CD4-positive, alpha-beta T cell treated with Interleukin-15 for 1 hour (primary cell): ENCODE results near the gene CHPF2.

Source experiments
- DNase-seq: peaks from one replicate; pipeline ENCODE4 v3.0.0-alpha.2; 2020

Gene CHPF2

DNA sequence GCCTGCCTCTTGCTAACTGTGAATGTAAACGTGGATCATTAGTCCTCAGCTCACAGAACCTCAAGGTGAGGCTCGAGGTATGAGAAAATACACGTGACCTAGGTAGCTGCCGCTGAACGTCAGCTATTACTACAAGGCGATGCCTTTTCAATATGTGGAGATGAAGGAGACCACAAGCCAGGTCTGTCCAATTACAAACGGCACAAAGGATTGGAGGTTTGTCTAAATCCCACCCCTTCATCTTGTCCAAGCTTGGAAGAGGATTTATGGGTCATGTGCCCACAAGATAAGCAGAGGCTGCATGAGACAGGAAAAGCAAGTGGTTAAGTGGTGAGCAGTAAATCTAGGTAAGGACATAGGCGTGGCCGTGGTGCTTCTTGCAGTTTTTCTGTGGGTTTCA lies 25.4 kb upstream of the CHPF2 start:
- no peak for DNase-seq

DNA sequence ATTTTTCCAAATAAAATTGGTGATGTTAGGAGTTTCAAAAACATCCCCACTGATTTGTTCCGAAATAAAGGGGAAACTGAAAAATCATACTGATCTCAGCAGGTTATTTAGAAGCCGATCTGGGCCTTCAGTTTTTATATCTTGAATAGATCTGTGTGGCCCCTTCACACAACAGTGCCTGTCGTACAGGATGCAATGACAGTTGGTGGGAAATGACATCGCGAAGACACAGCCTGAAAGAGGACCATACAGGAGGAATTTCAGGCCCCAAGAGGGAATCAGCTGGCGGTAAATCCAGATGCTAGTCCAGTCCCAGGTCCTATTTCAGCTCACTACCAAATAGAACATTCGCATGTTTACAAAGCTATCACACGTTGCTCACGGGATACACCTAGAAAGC lies 25.0 kb upstream of the CHPF2 start:
- DNase-seq: no peak

DNA sequence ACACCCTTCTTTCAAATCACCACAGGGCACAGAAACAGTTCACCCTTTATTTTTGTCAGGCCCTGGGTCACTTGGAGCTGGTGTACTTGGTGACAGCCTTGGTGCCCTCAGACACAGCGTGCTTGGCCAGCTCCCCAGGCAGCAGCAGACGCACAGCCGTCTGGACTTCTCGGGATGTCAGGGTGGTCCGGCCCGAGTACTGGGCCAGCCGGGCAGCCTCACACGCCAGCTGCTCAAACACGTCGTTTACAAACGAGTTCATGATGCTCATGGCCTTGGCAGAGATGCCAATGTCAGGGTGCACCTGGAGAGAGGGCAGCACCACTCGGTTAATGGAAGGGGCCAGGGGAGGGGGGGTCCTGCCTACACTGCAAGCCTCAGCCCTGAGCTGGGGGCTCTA lies 24.5 kb upstream of the CHPF2 start:
- no peak for DNase-seq

DNA sequence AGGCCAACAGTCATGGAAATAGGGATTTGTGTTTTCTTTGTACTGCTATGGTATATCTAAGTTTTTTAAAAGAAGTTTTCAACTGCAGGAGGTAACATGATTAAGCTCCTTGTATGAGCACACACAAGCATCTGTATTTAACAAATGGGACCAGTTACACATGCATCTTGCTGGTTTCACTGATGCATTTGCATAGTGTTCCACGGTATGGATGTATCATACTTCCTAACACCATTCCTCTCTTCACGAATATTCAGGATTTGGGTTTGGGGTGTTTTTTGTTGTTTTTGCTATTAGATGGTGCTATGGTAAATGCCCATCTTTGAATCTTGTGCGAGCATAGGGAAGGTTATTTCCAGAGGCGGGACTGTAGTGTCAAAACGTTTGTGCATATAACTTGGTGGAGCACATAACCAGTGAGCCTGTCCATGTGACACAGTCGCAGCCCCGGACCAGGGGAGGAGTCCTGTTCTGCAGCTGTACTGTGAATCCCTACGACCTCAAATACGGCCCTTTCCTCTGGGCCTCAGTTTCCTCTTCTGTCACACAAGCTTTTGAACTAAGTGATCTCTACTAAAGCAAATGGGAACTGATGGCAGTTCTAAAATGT lies 23.9 kb upstream of the CHPF2 start:
- DNase-seq: no peak

DNA sequence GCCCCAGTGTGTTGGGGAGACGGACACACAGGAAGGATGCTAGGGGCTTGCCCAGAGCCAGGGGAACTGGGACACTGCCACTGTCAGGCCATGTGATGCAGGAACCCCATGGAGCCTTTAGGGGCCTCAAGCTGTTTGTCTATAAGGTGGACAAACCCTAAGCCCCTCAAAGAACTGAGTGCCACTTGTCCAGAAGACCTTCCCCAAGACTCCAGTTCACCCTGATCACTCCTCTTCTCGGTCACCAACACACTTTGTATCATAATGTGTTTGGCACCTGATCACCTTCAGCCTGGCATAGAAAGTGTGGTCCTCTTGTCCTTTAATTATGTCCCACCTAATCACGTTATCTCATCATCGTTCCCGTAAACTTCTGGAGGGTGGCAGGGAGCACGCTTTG lies 22.7 kb upstream of the CHPF2 start:
- DNase-seq: no peak

GRCh38 chr7:151210087-151210854 lies 22.0 kb upstream of the CHPF2 start, which contains the start of gene H2BK1:
Gene H2BK1 (minus strand): TSS chr7:151210488. CDS start chr7:151210318, 170 bp downstream.
- DNase-seq: no peak

GRCh38 chr7:151211155-151211772 lies 21.0 kb upstream of the CHPF2 start:
- DNase-seq: no peak

- DNase-seq: no peak
Measured at GRCh38 chr7:151212626-151213025, 19.7 kb upstream of the CHPF2 start.

DNA sequence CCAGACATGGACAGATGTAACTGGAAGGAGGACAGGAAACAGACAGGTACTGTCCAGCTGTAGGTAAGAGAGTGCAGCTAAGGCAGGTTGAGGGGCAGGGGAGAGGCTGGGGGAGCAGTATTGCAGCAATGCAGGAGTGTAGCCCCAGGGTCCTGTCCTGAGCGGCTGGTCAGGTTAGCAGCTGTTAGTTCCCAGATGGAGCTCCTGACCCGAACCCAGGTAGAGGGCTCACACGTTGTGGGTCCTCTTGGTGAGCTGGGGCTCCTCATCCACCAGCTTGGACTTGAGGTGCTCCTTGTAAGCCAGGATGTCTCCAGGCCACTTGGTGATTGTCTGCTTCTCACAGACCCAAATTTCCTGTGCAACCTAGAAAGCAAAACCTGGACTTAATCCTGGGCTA lies 18.5 kb upstream of the CHPF2 start:
- no peak for DNase-seq

GRCh38 chr7:151215396-151215795 lies 16.9 kb upstream of the CHPF2 start:
- no peak for DNase-seq

GRCh38 chr7:151218170-151218569 lies 14.1 kb upstream of the CHPF2 start:
- no peak for DNase-seq

- no peak for DNase-seq
Measured at GRCh38 chr7:151223728-151224127, 8.6 kb upstream of the CHPF2 start.

DNA sequence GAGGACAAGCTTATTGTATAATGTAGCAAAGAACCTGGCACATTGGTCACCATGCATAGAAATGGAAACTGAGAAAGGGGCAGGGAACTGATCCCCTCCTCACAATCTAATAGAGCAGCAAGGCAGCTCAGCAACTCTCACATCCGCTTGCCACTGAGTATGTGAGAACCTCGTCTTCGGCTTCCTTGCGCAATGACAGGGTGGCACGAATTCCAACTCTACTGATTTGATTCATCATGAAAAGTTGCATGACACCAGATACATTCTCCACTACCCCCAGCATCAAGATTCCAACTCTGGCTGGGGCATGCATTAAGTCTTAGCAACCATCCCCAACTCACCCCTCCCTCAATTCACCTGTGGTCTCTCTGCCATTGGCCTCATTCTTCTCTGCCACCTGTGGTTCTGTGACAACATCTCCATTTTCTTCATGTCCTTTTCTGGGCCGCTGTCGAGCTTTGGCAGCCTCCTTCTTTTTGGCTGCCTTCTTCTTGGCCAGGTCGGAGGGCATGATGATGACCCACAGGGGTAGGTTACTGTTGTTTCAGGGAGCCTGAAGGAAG lies 6.3 kb upstream of the CHPF2 start:
- no peak for DNase-seq

GRCh38 chr7:151226560-151226874 lies 5.8 kb upstream of the CHPF2 start:
- no peak for DNase-seq

GRCh38 chr7:151226875-151227782 lies 5.2 kb upstream of the CHPF2 start, which contains the start of gene ABCF2:
Gene ABCF2 (minus strand): TSS chr7:151227205. CDS start chr7:151226458, 747 bp downstream.
- DNase-seq: peak; percentile 96

DNA sequence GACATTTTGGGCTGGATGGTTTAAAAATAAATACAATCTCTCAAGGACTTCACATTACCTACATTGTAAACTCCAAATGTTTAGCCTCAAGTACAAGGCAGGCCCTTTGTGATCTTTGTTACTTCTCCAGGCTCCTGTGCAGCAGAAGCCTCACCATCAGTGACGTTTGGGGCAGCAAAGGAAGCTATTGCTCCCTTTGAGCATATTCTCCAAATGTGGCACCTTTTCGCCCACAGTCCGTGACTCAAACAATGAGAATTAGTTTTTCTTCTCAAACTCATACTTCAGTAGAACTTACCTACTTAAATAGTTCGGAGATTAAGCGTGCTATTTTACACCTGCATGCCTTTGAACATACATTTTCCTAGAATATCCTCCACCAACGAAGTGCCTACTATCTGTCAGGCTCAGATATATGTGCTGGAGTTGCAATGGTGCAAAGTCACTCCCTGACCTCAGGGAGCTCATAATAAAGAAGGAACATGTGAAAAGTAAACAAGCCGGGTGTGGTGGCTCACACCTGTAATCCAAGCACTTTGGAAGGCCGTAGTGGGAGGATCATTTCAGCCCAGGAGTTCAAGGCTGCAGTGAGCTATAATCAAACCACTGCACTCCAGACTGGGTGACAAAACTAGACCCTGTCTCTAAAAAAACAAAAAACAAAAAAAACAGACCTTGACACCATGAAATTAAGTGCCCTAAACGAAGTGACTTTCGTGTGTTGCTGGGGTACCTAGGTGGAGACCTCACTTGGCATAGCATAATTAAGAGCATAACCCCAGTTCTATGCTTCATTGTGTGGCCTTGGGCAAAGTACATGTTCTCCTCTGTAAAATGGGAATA lies 4.0 kb upstream of the CHPF2 start:
- no peak for DNase-seq

DNA sequence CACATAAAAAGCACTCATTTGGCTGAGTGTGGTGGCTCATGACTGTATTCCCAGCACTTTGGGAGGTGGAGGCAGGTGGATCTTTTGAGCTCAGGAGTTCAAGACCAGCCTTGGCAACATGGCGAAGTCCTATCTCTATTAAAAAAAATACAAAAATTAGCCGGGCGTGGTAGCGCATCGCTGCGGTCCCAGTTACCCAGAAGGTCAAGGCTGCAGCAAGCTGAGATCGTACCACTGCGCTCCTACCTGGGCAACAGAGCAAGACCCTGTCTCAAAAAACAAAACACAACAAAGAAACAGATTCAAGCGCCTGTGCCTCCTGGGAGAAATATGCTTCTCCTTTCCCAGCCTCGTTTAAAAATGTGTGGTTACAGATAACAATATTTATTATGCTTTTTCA lies 3.0 kb upstream of the CHPF2 start:
- no peak for DNase-seq

DNA sequence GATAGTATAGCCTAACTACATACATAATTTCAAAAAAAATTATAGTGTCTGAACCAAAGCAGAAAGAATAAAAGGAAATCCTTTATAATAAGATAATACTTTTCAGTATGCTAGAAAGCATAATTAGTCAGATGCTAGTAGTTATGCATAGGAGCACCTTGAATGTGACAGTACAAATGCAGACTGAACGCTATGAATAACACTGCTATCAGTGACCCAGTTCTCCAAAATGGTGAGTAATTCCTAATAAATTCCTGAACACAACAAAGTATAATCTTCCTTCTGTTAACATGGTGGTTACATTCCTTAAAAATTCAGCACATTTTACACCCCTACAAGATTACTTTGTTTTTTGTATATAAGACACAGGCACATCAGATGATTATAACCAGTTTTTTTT lies 1.2 kb upstream of the CHPF2 start:
- no peak for DNase-seq

DNA sequence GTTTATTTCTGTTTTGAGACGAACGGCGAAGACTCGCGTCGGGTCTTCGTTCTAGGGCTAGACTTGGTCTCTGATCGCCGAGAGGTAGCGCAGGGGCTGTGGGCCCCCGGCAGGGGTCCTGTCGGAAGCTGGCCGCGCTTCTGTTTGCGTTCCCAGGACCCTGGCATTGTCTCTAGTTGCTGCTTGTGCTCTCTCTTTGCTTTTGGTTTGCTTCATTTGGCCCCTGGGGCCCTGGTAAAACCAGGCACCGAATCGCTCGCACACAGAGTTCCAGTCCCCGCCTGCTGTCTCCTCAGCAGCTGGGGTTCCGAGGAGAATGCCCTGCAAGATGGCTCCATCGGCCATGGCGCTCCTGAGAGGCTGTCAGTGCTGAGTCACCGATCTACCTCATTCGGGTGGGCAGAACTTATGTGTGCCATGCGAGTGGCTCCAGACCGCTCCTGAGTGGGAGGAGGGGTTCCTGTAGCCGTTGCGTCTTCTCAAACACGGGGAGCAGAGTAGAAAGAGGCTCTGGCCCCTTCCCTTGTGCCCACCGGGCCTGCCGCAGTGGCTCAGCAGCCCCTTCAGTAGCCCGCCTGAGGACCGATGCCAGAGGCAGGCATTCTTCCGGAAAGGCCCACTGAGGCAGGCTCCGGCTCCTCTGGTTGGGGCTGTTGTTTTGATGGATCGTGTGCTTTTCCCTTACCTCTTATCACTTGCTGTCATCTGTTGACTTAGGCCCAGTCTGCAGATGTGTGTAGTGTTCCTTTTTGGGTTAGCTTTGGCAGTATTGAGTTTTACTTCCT lies 826 bp downstream of the CHPF2 start:
- peak; percentile 68 for DNase-seq

GRCh38 chr7:151233804-151234203 lies 1.5 kb downstream of the CHPF2 start:
- no peak for DNase-seq
